PFSK-1 (cell line): ENCODE data around the gene COPA.

ENCODE experiments used
- FOXP2 ChIP-seq: optimal IDR thresholded peaks from 2 replicates; pipeline ENCODE3; 2011; ENCODE audit warnings: borderline replicate concordance, control low read depth, inconsistent platforms; ENCODE audit not compliant: insufficient read depth; ENCODE audit errors: extremely low read length, extremely low read depth
- POLR2AphosphoS5 ChIP-seq: IDR thresholded peaks from 2 replicates; pipeline ENCODE4 v1.6.1; 2012; ENCODE audit warnings: low read depth, mild to moderate bottlenecking, control low read depth, low read length, moderate library complexity
- REST ChIP-seq, 2 experiments: IDR thresholded peaks; 2 replicates each; pipeline versions ENCODE4 v1.6.1 to v1.8.0; 2011 to 2012; ENCODE audit warnings: low read depth in 2 of 2, low read length in 2 of 2, control low read depth in 1 of 2, inconsistent platforms in 1 of 2, mild to moderate bottlenecking in 1 of 2, moderate library complexity in 1 of 2; ENCODE audit not compliant: insufficient read depth in 1 of 2
- SIN3A ChIP-seq: IDR thresholded peaks from 2 replicates; pipeline ENCODE4 v1.6.1; 2012; ENCODE audit warnings: mild to moderate bottlenecking, low read length, moderate library complexity, borderline replicate concordance; ENCODE audit not compliant: insufficient read depth
- TAF1 ChIP-seq: IDR thresholded peaks from 2 replicates; pipeline ENCODE4 v1.6.1; 2012; ENCODE audit warnings: low read length, control low read depth, borderline replicate concordance; ENCODE audit not compliant: insufficient read depth

COPA gene

GRCh38 chr1:160309571-160309970, 33.5 kb downstream of the COPA start:
- TF ChIP-seq SIN3A (no peak), FOXP2 (no peak), TAF1 (no peak), REST (IDR thresholded peaks at IDR 0.05; ENCODE audit: insufficient read depth in 1 of 2, low read depth in 2 of 2, low read length in 2 of 2) (no peak), POLR2AphosphoS5 (no peak)

- TF ChIP-seq FOXP2, result no peak
- no peak for TF ChIP-seq TAF1
- TF ChIP-seq REST (IDR thresholded peaks at IDR 0.05; ENCODE audit: insufficient read depth in 1 of 2, low read depth in 2 of 2, low read length in 2 of 2), result no peak
- TF ChIP-seq POLR2AphosphoS5, result no peak
- TF ChIP-seq SIN3A, result no peak
Observed at GRCh38 chr1:160309185-160309557, 33.9 kb downstream of the COPA start.

DNA sequence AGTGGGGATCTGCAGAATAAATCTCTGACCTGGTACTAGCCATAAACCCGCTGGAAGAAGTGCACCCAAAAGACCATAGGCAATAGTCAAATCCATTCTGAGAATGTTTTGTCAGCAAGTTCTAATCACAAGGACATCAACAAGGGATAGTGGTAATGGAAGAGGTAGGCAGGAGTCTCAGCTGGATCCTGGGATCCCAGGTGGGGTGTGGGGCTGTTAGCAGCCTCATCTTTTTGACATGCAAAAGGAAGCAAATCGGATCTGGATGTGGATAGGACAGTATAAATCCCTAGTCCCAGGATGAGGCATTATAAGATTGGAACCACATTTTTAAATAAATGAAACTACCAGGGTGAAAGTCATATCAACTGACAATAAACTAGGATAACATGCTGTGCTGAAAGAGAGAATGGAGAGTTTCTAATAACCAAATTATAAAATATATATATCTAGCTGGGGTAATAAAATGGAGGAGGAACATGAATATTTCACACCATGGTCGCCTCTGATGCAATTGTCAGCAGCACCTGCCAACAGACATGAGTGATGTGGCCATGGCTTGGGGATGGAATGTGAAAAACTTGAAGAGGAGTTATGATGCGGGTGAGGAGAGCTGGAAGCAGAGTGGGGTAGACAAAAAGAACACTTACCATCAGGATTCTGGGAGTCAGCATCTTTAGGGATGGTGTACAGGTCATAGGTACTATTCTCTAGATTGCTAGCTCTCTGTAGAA, 34.4 kb downstream of the COPA start:
- TF ChIP-seq REST (IDR thresholded peaks at IDR 0.05; ENCODE audit: insufficient read depth in 1 of 2, low read depth in 2 of 2, low read length in 2 of 2) (no peak), SIN3A (no peak), TAF1 (no peak), FOXP2 (no peak), POLR2AphosphoS5 (no peak)

DNA sequence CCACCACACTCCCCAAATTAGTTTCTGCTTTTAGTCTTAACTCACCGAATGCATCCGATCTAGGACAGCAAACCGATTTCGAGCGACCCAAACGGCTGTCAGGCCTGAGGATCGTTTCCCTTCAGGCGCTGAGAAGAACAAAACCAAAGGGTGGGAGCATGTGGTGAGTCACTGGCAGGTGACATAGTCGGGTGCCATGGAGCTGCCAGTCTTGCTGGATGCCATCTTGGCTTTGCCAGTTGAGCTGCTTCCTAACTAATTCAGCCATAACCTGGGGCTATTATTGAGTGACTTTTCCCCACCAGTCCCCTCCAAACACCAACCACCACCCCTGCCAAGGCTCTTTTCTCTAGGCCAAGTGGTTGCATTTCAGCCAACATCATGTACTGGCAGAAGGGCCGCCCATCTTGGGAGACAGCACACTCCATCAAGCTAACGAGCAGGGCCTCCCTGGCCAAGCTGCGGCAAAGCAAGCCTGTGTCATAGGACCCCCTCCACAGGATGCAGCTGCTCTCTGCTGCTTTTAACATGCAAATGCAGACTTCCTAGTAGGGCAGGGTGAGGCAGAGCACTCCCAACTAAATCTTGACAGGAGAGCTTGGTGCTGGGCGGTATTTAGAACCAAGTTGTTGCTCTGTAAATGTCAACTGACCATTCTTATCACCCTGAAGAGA, 35.8 kb downstream of the COPA start:
- TF ChIP-seq TAF1, result no peak
- TF ChIP-seq SIN3A, result no peak
- TF ChIP-seq REST (IDR thresholded peaks at IDR 0.05; ENCODE audit: insufficient read depth in 1 of 2, low read depth in 2 of 2, low read length in 2 of 2), result no peak
- TF ChIP-seq FOXP2, result no peak
- TF ChIP-seq POLR2AphosphoS5, result no peak

- TF ChIP-seq POLR2AphosphoS5 (no peak), TAF1 (no peak), REST (IDR thresholded peaks at IDR 0.05; ENCODE audit: insufficient read depth in 1 of 2, low read depth in 2 of 2, low read length in 2 of 2) (no peak), FOXP2 (no peak), SIN3A (no peak)
Observed at GRCh38 chr1:160300173-160300572, 42.9 kb downstream of the COPA start.
